HG02798 (cell line): ENCODE results near the gene ALPP.
"Not testable (repeated sequence)": the region's sequence is repeated elsewhere in the genome, so short reads cannot be mapped to it uniquely, and the experiment has no call there.

ENCODE experiments used
- ATAC-seq: cut with Tn5 transposase; IDR thresholded peaks from one replicate; pipeline ENCODE4 v1.9.1; 2021; ENCODE audit warnings: mild to moderate bottlenecking; ENCODE audit not compliant: unreplicated experiment, poor library complexity

Gene ALPP

GRCh38 chr2:232378735-232379151 is at the start of gene ALPP:
Gene ALPP, plus strand, starts transcription at chr2:232378751. Its CDS starts 52 bp downstream, at chr2:232378803.
- ATAC-seq: not testable (repeated sequence)

GRCh38 chr2:232329716-232330067 is 48.9 kb upstream of the ALPP start:
- ATAC-seq: no peak

GRCh38 chr2:232330068-232330999 is 48.2 kb upstream of the ALPP start:
- ATAC-seq: no peak

- not testable (repeated sequence) for ATAC-seq
Observed at GRCh38 chr2:232331061-232331460, 47.5 kb upstream of the ALPP start.

- ATAC-seq: not testable (repeated sequence)
Observed at GRCh38 chr2:232331641-232332040, 46.9 kb upstream of the ALPP start.

- not testable (repeated sequence) for ATAC-seq
Observed at GRCh38 chr2:232332244-232332939, 46.2 kb upstream of the ALPP start.

GRCh38 chr2:232332940-232333259 is 45.7 kb upstream of the ALPP start:
- ATAC-seq: no peak

- ATAC-seq: no peak
Observed at GRCh38 chr2:232333361-232334135, 45.0 kb upstream of the ALPP start.

GRCh38 chr2:232334136-232334884 is 44.2 kb upstream of the ALPP start:
- ATAC-seq: not testable (repeated sequence)

GRCh38 chr2:232334885-232335205 is 43.7 kb upstream of the ALPP start:
- ATAC-seq: not testable (repeated sequence)

GRCh38 chr2:232335206-232335858 is 43.2 kb upstream of the ALPP start:
- ATAC-seq: not testable (repeated sequence)

GRCh38 chr2:232335859-232336215 is 42.7 kb upstream of the ALPP start:
- ATAC-seq: no peak

GRCh38 chr2:232336241-232336736 is 42.3 kb upstream of the ALPP start:
- ATAC-seq: no peak

GRCh38 chr2:232336981-232337720 is 41.4 kb upstream of the ALPP start:
- no peak for ATAC-seq

- not testable (repeated sequence) for ATAC-seq
Observed at GRCh38 chr2:232338094-232338758, 40.3 kb upstream of the ALPP start.

GRCh38 chr2:232338759-232339106 is 39.8 kb upstream of the ALPP start:
- no peak for ATAC-seq

- ATAC-seq: no peak
Observed at GRCh38 chr2:232339121-232340081, 39.1 kb upstream of the ALPP start.
